Psoas muscle (tissue), 8 donors: ENCODE results near the gene MAPK8. TPM values are rescaled to one million over a fixed set of nuclear protein-coding genes. Genes with fewer than 3 reads are reported as not detected.

Source experiments
- ATAC-seq, 4 donors: fragments of 200-7000 bp; cut with Tn5 transposase; one replicate each; pipeline ENCODE4 v1.9.1; 2020; ENCODE audit warnings: moderate library complexity in 3 of 4, mild to moderate bottlenecking in 2 of 4
- DNase-seq, 2 donors: peaks; one replicate each; pipeline ENCODE4 v3.0.0-alpha.2; 2020
- H3K27ac ChIP-seq: fragments of 200-600 bp; one replicate; pipeline ENCODE4 v1.8.0; 2022
- H3K27me3 ChIP-seq, 3 donors: fragments of 200-600 bp in 1 of 3; one replicate each; pipeline versions ENCODE4 v1.6.1 to v1.8.0; 2013 to 2022; ENCODE audit warnings: low read length in 2 of 3, mild to moderate bottlenecking in 2 of 3, moderate library complexity in 1 of 3; ENCODE audit not compliant: insufficient read depth in 3 of 3
- H3K36me3 ChIP-seq, 2 donors: fragments of 200-600 bp in 1 of 2; one replicate each; pipeline versions ENCODE4 v1.6.1 to v1.8.0; 2013 to 2022; ENCODE audit warnings: low read depth in 1 of 2, mild to moderate bottlenecking in 1 of 2, moderate library complexity in 1 of 2; ENCODE audit not compliant: insufficient read depth in 1 of 2
- H3K4me1 ChIP-seq: fragments of 200-600 bp; one replicate; pipeline ENCODE4 v1.8.0; 2022
- H3K4me3 ChIP-seq: fragments of 200-600 bp; one replicate; pipeline ENCODE4 v1.8.0; 2022; ENCODE audit warnings: mild to moderate bottlenecking
- H3K9me3 ChIP-seq: fragments of 200-600 bp; one replicate; pipeline ENCODE4 v1.8.0; 2022
- CTCF ChIP-seq: fragments of 200-600 bp; IDR thresholded peaks from one replicate; pipeline ENCODE4 v1.8.0; 2022; ENCODE audit warnings: antibody characterized with exemption
- WGBS, 3 donors: extraction: QIAGEN DNeasy Blood & Tissue Kit; methylation state at CpG; one replicate each; pipeline versions ENCODE4 v1.1.6 to v1.1.7; 2013; 5-methylcytosine and 5-hydroxymethylcytosine counted together
- intact Hi-C, 2 donors: fragments of 100-400 bp; cut with DNase I; formaldehyde crosslinking; loops; one replicate each; pipeline versions ENCODE4 v1.11.0 to v1.14.2; 2022
- polyA plus RNA-seq, 3 donors: library from polyadenylated mRNA; stranded (reverse); fragments of 200-250 nt; gene quantifications; one replicate each; pipeline ENCODE4 v1.2.3, GENCODE V29; 2013
- total RNA-seq, 4 donors: library from RNA; stranded (reverse); fragmentation: NEBNext Ultra II Directional in 2 of 4; extraction: Animal tissue kit (Norgen Biotek cat#: 25700) in 2 of 4; gene quantifications; one replicate each; pipeline versions ENCODE4 v1.2.1 to v1.2.4, GENCODE V29; 2021 to 2023
- donor health status: healthy with polysubstance abuse.
- donor health status: DM: no; HTN: no; CAD: no; lungs with moderate emphysema.
- donor health status: Bipolar disorder and iron deficiency.
- donor health status: healthy.
- donor health status: DM: yes; HTN: yes; CAD: no.
- donor health status: DM: no; HTN: no; CAD: no.
- donor health status: DM: no; HTN: no; CAD: no.
- donor health status: DM: yes; HTN: yes; CAD: no.

The MAPK8 gene
- total and polyA plus RNA-seq, 7 donors = 10.8 to 32.3 (median 24.3) TPM

GRCh38 chr10:48322017-48322416 is 15.5 kb downstream of the MAPK8 start:
- H3K36me3 ChIP-seq = no peaks in the 10 kb centered on the region
- no peak overlapping the region for H3K4me3 ChIP-seq
- DNase-seq = no peak
- intact Hi-C loops = no loop called here
- whole genome bisulfite sequencing, 3 donors = 95% methylated on average over 3 of the region's 3 CpGs
- TF ChIP-seq CTCF = no peak
- no peak for ATAC-seq
- peaks cover 18% of the 10 kb centered on the region for H3K4me1 ChIP-seq
- no peaks in the 10 kb centered on the region for H3K27me3 ChIP-seq
- H3K27ac ChIP-seq = no peak overlapping the region
- no peaks in the 10 kb centered on the region for H3K9me3 ChIP-seq

- ATAC-seq (no peak), DNase-seq (no peak)
- no peak for TF ChIP-seq CTCF
- no peak overlapping the region for H3K27ac ChIP-seq
- H3K36me3 ChIP-seq = no peaks in the 10 kb centered on the region
- H3K4me3 ChIP-seq = no peak overlapping the region
- intact Hi-C loops = no loop called here
- H3K4me1 ChIP-seq = peaks cover 13% of the 10 kb centered on the region
- 64 to 74% (median 71%) methylated on average over 2 of the region's 2 CpGs for WGBS, 3 donors
- H3K9me3 ChIP-seq = no peaks in the 10 kb centered on the region
- no peaks in the 10 kb centered on the region for H3K27me3 ChIP-seq
These were observed 18.1 kb downstream of the MAPK8 start for GRCh38 chr10:48324580-48324979.

GRCh38 chr10:48330269-48330668 is 23.8 kb downstream of the MAPK8 start:
- Histone ChIP-seq H3K27me3 (no peaks in the 10 kb centered on the region), H3K36me3 (no peaks in the 10 kb centered on the region), H3K27ac (no peak overlapping the region), H3K4me1 (peaks cover 4% of the 10 kb centered on the region), H3K4me3 (no peak overlapping the region), H3K9me3 (no peaks in the 10 kb centered on the region)
- intact Hi-C loops = no loop called here
- 81 to 93% (median 85%) methylated on average over 3 of the region's 3 CpGs for WGBS, 3 donors
- TF ChIP-seq CTCF = no peak
- ATAC-seq (no peak), DNase-seq (no peak)

GRCh38 chr10:48331436-48331835 is 25.0 kb downstream of the MAPK8 start:
- Histone ChIP-seq H3K36me3 (no peaks in the 10 kb centered on the region), H3K27me3 (no peaks in the 10 kb centered on the region), H3K27ac (no peak overlapping the region), H3K4me1 (peaks cover 4% of the 10 kb centered on the region), H3K4me3 (no peak overlapping the region), H3K9me3 (no peaks in the 10 kb centered on the region)
- intact Hi-C loops = no loop called here
- 62 to 81% (median 66%) methylated on average over 1 of the region's 1 CpG for WGBS, 3 donors
- no peak for TF ChIP-seq CTCF
- ATAC-seq (no peak), DNase-seq (no peak)

- Histone ChIP-seq H3K27me3 (no peaks in the 10 kb centered on the region), H3K9me3 (no peaks in the 10 kb centered on the region), H3K4me3 (no peak overlapping the region), H3K4me1 (no peaks in the 10 kb centered on the region), H3K27ac (no peak overlapping the region), H3K36me3 (no peaks in the 10 kb centered on the region)
- DNase-seq (no peak), ATAC-seq (no peak)
- WGBS, 3 donors = 90 to 98% (median 95%) methylated on average over 5 of the region's 5 CpGs
- no peak for TF ChIP-seq CTCF
- intact Hi-C loops = no loop called here
These were observed 25.8 kb downstream of the MAPK8 start for GRCh38 chr10:48332166-48332870.
